HTERT RPE-1 (cell line): ENCODE results near the gene PLPPR3.

Experiments
- in situ Hi-C: fragments of 300-500 bp; cut with MboI; formaldehyde crosslinking; loops from 4 replicates; pipeline ENCODE4 v1.14.3; 2020; ENCODE audit warnings: low sequenced_read_pairs

Gene PLPPR3, protein sequence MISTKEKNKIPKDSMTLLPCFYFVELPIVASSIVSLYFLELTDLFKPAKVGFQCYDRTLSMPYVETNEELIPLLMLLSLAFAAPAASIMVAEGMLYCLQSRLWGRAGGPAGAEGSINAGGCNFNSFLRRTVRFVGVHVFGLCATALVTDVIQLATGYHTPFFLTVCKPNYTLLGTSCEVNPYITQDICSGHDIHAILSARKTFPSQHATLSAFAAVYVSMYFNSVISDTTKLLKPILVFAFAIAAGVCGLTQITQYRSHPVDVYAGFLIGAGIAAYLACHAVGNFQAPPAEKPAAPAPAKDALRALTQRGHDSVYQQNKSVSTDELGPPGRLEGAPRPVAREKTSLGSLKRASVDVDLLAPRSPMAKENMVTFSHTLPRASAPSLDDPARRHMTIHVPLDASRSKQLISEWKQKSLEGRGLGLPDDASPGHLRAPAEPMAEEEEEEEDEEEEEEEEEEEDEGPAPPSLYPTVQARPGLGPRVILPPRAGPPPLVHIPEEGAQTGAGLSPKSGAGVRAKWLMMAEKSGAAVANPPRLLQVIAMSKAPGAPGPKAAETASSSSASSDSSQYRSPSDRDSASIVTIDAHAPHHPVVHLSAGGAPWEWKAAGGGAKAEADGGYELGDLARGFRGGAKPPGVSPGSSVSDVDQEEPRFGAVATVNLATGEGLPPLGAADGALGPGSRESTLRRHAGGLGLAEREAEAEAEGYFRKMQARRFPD

DNA sequence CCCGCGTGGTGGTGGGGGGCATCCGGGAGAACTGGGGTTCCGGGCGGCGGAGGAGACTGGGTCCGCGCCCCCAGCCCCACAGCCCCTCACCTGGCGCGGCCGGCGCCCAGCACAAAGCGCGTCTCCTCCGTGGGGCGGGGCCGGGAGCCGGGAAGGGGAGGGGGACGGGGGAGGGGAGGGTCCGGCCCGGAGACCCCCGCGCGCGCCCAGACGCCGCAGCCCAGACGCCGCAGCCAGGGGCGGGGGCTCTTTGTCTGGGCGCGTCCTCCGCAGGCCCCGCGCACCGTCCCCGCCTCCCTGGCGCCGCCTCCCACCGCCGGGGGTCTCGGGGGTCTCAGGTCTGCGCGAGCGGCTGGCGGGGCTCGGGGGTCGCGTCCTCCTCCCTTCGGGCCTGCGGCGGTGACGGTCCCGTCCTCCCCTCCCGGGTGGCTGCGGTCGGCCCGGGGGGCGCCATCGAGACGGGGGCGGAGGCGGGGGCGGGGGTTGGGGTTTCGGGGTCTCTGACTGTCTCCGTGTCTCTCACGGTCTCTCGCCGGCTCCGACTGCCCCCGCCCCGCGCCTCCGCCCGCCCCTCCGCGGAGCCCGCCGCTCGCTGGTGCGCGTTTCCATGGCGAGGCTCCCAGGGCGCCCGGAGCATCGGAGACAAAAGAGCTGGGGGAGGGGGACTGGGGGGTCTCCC, at the start of gene PLPPR3:
Gene PLPPR3, minus strand, starts transcription at position 131 of the 679 bp plus-strand sequence. CDS start 396 bp downstream, outside the sequence.
- in situ Hi-C loops: no loop called here

DNA sequence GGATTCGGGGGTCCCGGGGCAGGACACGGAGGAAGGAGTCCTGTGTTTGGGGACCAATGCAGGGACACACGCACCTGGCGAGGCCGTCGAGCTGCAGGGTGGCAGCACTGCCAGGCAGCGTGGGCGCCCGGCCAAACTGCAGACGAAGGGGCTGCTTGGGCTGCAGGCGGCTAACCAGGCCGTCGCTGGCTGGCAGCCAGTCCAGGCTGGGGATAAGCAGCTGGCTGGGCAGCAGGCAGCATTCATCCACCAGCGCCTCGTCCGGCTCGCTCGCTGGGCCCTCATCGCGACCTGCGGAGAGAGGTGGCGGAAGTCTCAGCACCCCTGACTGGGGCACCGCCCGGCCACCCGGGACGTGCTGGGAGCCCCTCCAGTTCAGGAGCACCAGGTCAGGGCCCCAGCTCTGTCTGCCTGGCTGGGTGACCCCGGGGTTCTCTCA, 49.2 kb upstream of the PLPPR3 start:
- in situ Hi-C loops: no loop called here

DNA sequence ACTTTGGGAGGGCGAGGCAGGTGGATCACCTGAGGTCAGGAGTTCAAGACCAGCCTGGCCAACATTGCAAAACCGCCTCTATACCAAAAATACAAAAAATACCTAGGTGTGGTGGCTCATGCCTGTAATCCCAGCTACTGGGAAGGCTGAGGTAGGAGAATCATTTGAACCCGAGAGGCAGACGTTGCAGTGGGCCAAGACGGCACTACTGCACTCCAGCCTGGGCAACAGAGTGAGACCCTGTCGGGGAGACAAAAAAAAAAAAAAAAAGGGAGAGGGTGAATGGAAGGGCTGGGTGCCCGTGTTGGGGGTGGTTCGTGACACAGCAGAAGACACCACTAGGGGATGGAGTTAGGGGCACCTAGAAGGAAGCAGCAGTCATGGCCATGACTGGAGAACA, 48.6 kb upstream of the PLPPR3 start:
- in situ Hi-C loops: no loop called here

DNA sequence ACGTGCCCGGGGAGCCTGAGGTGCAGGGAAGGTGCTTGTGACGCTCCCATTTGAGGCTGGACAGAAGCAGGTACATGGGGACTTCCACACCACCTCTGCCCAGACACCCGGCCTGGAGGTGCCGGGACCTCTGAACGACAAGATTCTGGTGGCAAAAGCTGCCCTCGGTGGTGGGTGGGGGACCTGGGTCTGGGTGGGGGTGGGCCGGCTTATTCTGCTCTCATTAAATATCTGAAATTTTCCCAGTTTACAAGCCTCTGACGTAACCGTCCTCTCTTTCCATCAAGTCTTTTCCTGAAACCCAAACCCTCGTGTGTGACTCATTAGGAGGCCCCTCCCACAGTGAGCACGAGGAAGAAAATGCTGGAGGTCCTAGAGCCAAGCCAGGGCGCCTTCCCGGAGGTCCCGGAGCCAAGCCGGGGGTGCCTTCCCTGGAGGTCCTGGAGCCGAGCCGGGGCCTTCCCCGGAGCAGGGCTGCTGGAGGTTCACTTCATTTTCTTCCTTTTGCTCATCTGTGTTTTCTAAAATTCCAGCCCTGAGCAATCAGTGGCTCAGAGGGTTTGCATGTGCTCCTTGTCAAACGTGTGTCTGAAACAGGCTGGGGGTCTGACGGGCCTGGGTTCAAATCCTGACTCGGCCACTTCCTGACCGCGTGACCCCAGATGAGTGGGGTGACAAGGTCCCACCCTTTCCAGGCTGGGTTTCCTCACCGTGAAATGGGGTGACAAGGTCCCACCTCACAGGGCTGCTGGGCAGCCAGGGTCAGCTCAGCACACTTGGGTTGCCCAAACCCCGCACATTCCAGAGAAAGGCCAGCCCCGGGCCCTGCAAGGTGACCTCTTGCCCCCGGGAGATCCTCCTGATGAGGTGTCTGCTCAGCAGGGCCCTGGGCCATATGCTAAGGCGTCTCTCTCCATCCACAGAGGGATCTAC, 47.8 kb upstream of the PLPPR3 start:
- in situ Hi-C loops: no loop called here

DNA sequence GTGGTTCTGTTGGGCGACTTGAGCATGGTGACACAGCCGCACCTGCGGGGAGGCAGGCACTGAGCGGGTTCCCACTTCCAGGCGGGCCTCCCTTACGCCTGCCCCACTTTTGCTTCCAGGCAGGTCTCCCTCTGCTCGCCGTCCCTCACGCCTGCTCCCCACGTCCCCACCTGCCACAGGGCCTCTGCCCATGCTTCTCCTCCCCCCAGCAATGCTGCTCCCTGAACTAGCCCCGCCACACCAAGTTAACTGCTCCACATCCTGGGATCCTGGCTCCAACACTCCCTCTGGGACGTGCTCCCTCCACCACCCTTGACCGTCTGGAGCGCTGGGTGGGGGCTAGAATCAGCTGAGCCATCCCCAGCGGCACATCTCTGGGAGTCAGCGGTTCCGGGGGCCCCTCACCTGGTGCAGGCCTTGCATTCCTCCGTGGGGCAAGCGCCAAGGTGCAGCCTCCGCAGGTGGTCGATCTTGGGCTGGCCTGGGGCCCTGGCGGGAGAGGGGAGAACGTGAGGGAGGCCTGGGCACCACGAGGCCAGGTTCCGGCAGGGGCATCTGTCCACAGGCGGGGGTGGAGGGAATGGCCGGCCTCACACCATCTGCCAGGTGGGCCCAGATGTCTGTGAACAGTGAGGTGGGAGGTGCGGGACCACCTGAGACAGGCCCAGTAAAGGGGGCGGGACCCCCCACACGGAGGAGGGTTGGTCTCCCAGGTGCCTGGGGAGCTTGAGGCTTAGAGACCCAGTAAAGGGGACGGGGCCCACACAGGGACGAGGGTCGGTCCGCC, 46.9 kb upstream of the PLPPR3 start:
- in situ Hi-C loops: no loop called here

DNA sequence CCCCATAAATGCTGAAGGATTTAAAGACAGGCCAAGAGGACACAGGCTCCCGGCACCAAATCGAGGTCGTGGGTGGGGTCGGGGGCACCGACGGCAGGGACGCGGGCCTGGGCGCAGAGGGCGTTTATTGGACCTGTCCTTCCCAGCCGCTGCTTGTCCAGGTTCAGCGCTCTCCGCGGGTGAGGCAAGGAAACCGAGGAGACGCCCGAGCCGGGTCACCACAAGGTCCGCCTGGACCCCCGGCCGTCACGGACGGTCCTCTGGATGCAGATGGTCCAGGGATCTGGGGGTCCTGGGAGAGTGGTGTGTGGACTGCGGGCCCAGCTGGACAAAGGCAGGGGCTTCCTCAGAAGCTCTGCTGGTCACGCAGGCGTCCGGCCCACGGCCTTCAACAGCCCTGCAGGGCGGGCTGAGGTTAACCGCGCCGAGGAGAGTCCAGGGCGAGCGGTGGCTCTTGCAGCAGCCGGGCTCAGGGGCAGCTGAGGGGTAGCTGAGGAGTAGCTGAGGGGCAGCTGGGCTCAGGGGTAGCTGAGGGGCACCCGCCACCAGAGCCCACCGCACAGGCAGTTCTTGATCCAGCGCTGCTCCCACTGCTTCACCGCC, 46.2 kb upstream of the PLPPR3 start:
- in situ Hi-C loops: no loop called here

DNA sequence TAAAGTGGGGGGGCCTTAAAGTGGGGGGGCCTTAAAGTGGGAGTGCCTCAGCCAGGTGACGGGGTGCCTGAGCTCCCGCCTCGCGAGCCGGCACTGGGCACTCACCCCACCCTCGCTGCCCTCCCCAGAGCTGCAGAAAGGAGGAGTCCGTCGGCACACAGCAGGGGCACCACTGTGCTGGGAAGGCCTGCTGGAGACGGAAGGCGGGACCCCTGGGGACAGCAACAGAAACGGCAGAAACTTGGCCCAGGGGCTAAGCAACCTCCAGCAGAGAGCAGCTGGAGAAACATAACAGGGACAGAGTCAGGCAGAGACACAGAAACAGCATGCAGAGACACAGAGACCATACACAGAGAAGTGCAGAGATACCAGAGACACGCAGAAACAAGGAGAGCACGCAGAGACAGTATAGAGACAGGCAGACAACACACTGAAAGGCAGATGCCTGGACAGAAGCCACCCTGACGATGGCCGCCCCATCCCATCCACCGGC, 45.6 kb upstream of the PLPPR3 start:
- in situ Hi-C loops: no loop called here

DNA sequence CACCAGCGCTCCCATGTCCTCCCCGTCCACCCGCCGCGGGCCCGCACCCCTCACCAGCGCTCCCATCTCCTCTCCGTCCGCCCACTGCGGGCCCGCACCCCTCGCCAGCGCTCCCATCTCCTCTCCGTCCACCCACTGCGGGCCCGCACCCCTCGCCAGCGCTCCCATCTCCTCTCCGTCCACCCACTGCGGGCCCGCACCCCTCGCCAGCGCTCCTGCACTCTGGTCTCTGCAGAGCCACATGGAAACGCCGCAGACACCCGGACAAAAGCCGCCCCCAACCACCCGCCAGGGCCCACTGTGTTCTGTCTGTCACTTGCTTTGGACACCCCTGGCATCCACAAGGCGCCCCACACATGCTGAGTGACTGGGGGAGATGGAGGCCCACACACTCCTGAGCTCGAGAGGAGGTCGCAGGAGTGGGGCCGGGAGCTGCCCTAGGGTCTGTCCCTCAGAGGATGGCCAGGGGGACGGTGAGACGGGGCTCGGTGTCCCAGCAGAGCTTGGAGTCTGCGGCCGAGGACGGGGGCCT, 45.1 kb upstream of the PLPPR3 start:
- in situ Hi-C loops: no loop called here

DNA sequence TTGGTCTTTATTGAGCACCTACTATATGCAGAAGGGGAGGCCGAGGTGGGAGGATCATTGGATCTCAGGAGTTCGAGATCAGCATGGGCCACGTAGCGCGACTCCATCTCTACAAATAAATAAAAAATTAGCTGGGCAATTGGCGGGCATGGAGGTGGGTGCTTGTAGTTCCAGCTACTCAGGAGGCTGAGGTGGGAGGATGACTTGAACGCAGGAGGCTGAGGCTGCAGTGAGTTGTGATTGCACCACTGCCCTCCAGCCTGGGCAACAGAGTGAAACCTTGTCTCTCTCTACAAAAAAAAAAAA, 41.5 kb upstream of the PLPPR3 start:
- in situ Hi-C loops: no loop called here

DNA sequence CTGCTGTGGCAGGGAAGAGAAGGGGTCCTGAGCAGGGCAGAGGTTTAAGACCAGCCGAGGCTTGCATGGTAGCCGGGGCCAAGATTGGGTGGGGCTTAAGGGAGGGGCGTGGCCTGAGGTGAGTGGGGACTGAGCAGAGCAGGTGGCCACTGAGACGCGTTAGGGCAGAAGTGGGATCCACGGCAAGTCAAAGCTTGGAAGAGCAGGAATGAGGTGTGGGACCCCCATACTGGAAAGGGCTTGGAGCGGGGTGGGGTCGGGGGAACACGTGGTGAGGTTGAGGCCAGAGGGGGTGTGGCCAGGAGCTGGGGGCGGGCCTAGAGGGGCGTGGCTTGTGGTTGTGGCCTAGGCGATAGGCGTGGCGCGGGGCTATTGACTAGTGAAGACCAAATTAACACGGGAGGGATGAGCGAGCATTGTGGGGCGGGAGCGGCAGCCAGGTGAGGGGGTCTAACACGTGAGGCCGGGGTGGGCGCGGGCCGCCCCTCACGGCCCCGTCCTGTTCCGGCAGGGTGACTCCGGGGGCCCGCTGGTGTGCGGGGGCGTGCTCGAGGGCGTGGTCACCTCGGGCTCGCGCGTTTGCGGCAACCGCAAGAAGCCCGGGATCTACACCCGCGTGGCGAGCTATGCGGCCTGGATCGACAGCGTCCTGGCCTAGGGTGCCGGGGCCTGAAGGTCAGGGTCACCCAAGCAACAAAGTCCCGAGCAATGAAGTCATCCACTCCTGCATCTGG, 41.0 kb upstream of the PLPPR3 start:
- in situ Hi-C loops: no loop called here

DNA sequence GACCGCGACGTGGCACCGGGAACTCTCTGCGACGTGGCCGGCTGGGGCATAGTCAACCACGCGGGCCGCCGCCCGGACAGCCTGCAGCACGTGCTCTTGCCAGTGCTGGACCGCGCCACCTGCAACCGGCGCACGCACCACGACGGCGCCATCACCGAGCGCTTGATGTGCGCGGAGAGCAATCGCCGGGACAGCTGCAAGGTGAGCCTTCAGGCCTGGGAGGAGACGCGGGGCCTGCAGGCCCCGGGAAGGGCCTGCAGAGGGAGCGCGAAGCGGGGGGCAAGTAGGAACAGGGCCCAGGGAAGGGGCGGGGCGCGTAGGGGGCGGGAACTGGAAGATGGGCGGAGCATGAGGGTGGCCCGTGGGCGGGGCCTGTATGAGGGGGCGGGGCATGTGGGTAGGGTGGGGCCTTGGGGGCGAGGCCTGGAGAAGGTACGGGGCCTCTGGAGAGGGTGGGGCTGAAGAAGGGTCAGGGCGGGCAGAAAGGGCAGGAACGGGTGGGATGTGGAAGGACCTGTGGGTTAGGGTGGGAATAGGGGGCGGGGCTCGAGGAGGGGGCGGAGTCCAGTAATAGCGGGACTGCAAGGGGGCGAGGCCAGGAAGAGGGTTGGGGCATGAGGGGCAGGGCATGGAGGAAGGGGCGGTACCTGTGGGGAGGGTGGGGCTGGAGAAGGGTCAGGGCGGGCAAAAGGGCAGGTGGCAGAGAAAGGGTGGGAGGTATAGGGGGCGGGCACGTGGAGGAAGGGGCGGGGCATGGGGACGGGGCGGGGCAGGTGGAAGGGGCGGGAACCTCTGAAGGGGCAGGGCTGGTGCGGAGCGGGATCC, 40.2 kb upstream of the PLPPR3 start:
- in situ Hi-C loops: no loop called here

DNA sequence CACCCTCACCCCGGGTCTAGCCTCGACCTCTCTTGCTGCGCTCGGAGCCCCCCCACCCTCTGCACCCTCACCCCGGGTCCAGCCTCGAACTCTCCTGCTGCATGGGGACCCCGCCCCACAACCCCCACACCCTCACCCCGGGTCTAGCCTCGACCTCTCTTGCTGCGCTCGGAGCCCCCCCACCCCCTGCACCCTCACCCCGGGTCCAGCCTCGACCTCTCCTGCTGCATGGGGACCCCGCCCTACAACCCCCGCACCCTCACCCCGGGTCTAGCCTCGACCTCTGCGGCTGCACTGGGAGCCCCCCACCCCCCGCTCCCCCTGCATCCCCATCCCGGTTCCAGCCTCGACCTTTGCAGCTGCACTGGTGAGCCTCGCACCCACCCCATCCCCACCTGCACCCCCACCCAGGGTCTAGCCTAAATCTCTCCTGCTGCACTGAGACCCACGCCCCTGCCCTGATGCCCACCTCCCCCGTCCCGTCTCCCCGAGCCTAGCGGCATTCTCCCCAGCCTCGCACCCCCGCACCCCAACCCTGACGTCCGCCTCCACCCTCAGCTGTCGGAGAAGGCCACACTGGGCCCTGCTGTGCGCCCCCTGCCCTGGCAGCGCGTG, 39.5 kb upstream of the PLPPR3 start:
- in situ Hi-C loops: no loop called here

DNA sequence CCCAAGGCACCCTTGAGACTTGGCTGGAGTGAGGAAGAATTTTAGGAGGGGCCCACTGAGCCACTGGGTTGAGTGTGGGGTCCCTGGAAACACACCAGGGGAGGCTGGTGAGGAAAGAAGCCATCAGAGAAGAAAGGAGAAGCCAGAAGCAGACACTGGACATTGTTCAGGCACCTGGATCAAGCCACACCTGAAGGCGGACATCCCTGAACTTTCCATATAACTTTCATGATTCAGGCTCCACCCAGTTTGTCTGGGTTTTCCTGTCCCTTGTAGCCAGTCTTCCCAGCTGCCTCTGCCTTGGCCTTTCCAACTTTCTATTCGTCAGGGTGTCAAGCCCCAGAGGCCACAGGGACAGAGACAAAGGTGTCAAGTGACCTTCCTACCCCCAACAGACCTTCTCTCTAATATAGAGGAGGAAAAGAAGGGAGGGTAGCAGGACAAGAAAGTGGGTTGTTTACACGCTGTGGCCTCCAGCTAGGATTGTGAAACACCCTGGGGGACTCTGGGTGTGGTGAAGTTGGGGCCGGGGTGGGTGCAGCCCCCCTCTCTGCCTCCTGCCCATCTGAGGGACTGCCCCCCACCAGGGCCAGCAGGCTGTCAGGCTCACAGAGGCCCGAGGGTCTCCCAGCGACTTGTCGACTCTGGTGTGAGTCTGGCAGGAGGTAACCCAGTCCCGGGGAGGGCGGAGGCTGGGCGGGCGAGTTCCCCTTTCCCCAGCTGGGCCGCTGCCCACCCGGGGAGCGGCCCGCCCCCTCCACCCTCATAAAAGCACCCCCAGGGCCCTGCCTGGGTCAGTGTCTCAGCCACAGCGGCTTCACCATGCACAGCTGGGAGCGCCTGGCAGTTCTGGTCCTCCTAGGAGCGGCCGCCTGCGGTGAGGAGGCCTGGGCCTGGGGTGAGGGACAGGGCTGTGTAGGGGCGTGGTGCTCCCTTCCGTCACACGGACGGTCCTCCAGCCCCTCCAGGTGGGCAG, 37.4 kb upstream of the PLPPR3 start, which contains the start of gene CFD:
Gene CFD, plus strand, starts transcription at position 797 of the 976 bp plus-strand sequence. Its CDS starts 26 bp downstream, at position 823.
- in situ Hi-C loops: no loop called here

DNA sequence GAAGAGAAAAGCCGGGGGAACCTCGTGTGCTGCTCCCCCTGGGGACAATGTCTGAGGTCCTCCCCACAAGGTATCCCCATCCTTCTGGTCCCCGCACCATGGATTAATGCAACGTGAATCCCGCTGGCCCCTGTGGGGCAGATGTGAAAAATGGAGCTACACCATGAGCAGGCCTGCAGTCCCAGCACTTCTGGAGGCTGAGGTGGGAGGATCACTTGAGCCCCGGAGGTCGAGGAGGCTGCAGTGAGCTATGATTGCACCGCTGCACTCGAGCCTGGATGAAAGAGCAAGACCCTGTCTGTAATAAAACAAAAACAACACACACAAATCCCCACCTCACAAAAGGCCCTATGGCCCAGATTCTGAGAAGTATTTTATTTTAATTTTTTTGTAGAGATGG, 36.5 kb upstream of the PLPPR3 start:
- in situ Hi-C loops: no loop called here

DNA sequence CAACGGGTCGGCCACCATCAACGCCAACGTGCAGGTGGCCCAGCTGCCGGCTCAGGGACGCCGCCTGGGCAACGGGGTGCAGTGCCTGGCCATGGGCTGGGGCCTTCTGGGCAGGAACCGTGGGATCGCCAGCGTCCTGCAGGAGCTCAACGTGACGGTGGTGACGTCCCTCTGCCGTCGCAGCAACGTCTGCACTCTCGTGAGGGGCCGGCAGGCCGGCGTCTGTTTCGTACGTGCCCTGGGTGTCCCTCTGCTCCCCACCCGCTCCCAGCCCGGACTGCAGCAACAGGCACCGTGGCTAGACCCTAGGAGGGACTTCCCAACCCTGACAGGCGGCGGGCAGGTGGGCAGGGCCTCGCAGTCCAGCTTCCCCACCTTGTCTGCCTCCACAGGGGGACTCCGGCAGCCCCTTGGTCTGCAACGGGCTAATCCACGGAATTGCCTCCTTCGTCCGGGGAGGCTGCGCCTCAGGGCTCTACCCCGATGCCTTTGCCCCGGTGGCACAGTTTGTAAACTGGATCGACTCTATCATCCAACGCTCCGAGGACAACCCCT, 33.9 kb upstream of the PLPPR3 start:
- in situ Hi-C loops: no loop called here

DNA sequence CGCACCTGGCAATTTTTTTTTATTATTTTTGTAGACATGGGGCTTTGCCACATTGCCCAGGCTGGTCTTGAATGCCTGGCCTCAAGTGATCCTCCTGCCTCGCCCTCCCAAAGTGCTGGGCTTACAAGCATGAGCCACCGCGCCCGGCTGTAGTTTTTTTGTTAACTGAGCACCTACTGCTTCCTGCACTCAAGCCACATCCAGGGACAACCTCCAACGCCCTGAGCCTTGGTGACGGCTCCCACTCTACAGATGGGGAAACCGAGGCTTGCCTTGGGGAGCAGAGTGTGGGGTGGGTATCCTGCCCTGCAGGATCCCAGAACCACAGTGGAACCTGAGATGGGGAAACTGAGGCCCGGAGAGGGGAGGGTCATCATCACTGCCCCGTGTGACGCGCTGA, 33.4 kb upstream of the PLPPR3 start:
- in situ Hi-C loops: no loop called here
